ENCODE measurements around the gene PLGRKT.

GRCh38 chr9:5354184-5354583, 83.5 kb downstream of the PLGRKT start:
- TF ChIP-seq CTCF (IDR thresholded peaks at IDR 0.05; ENCODE audit: extremely low read depth in 1 of 2, insufficient read depth in 1 of 2, low read depth in 1 of 2, low read length in 2 of 2) (no peak), EZH2 (IDR thresholded peaks at IDR 0.05; ENCODE audit: borderline replicate concordance, low read depth, low read length, severe bottlenecking) (no peak), POLR2AphosphoS5 (IDR thresholded peaks at IDR 0.05; ENCODE audit: insufficient read depth, low read depth, low read length) (no peak), JUN (IDR thresholded peaks at IDR 0.05; ENCODE audit: borderline replicate concordance, insufficient read depth, insufficient read length, low read depth) (no peak), FOS (IDR thresholded peaks at IDR 0.05; ENCODE audit: borderline replicate concordance, insufficient read depth, low read length) (no peak), POLR2A (IDR thresholded peaks at IDR 0.05; ENCODE audit: low read depth, low read length) (no peak), MYC (IDR thresholded peaks at IDR 0.05; ENCODE audit: low read depth, low read length) (no peak), GATA2 (IDR thresholded peaks at IDR 0.05; ENCODE audit: insufficient read depth, insufficient read length, low read depth, low read length) (no peak)
- TF ChIP-seq, protein P1, sequence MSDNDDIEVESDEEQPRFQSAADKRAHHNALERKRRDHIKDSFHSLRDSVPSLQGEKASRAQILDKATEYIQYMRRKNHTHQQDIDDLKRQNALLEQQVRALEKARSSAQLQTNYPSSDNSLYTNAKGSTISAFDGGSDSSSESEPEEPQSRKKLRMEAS (IDR thresholded peaks at IDR 0.05; ENCODE audit: insufficient read depth, insufficient read length): no peak

Data from endothelial cell of umbilical vein (primary cell).